Epithelial cell of esophagus (primary cell): Measurements from ENCODE around the gene ACTBL2.

Source experiments
- DNase-seq: peaks from one replicate; pipeline ENCODE4 v3.0.0; 2010; ENCODE audit warnings: low read depth
- H3K4me3 ChIP-seq: 2 replicates; pipeline ENCODE4 v1.5.1; 2011; ENCODE audit warnings: mild to moderate bottlenecking, low read length, control low read depth
- TF ChIP-seq, protein P1 (sequence below): IDR thresholded peaks from 2 replicates; pipeline ENCODE4 v1.5.1; 2011; ENCODE audit warnings: low read depth, mild to moderate bottlenecking, low read length, control low read depth, inconsistent platforms; ENCODE audit not compliant: insufficient read depth; ENCODE audit errors: missing control alignments

Gene ACTBL2

GRCh38 chr5:57493034-57493433 is 10.4 kb upstream of the ACTBL2 start:
- no peak for DNase-seq
- TF ChIP-seq, protein P1, sequence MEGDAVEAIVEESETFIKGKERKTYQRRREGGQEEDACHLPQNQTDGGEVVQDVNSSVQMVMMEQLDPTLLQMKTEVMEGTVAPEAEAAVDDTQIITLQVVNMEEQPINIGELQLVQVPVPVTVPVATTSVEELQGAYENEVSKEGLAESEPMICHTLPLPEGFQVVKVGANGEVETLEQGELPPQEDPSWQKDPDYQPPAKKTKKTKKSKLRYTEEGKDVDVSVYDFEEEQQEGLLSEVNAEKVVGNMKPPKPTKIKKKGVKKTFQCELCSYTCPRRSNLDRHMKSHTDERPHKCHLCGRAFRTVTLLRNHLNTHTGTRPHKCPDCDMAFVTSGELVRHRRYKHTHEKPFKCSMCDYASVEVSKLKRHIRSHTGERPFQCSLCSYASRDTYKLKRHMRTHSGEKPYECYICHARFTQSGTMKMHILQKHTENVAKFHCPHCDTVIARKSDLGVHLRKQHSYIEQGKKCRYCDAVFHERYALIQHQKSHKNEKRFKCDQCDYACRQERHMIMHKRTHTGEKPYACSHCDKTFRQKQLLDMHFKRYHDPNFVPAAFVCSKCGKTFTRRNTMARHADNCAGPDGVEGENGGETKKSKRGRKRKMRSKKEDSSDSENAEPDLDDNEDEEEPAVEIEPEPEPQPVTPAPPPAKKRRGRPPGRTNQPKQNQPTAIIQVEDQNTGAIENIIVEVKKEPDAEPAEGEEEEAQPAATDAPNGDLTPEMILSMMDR = no peak

GRCh38 chr5:57492632-57493031 is 10.0 kb upstream of the ACTBL2 start:
- DNase-seq = no peak
- H3K4me3 ChIP-seq = no peak overlapping the region
- TF ChIP-seq, protein P1 = no peak

More at GRCh38 chr5:57493034-57493433, 10.4 kb upstream of the ACTBL2 start:
- no peak overlapping the region for H3K4me3 ChIP-seq

GRCh38 chr5:57491369-57491965 is 8.9 kb upstream of the ACTBL2 start:
- H3K4me3 ChIP-seq = no peak overlapping the region
- TF ChIP-seq, protein P1 = no peak
- peak; percentile 57 for DNase-seq

- no peak overlapping the region for H3K4me3 ChIP-seq
- TF ChIP-seq, protein P1 = no peak
- peak; percentile 21 for DNase-seq
These were observed 5.8 kb upstream of the ACTBL2 start for GRCh38 chr5:57488215-57488955.

DNA sequence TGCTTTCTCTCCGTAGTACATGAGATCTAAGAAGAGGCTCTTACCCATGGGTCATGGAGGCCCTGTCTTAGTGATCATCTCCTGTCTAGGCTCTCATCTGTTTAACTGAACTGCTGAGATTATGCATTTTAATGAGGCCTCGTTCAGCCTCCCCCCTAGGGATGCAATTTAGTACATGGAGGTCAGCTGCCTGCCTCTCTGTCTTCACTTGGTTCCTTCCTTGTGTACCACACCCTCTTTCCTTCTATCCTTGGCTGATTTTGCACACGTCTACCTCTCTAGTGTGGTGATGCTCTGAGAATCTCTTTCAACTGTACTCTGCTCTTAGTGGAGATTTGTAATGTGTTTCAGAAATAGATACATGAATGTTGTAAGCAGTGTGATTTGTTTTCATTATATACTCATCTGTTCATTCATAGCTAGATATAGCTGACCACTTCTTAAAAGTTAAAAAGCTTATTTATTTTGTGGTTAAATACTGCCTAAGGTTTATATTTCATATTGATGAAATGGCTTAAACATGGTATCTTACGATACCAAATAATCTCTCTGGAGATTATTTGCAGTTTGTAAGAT is 3.5 kb upstream of the ACTBL2 start:
- TF ChIP-seq, protein P1 = no peak
- H3K4me3 ChIP-seq = no peak overlapping the region
- no peak for DNase-seq

GRCh38 chr5:57478826-57479225 is 3.8 kb downstream of the ACTBL2 start:
- TF ChIP-seq, protein P1 = no peak
- H3K4me3 ChIP-seq = no peak overlapping the region
- no peak for DNase-seq
